ENCODE results near the gene WASHC2C.
"Not testable (repeated sequence)": the region's sequence is repeated elsewhere in the genome, so short reads cannot be mapped to it uniquely, and the experiment has no call there.

WASHC2C gene

GRCh38 chr10:45726703-45727420 lies at the start of gene WASHC2C:
TSS of gene WASHC2C (plus strand) at chr10:45727266. CDS start at chr10:45727318, 52 bp downstream.
- H3K27me3 ChIP-seq (ENCODE audit: control insufficient read depth in 1 of 2, insufficient read depth in 2 of 2, low read length in 2 of 2); H3K4me1 ChIP-seq (ENCODE audit: control insufficient read depth, insufficient read depth, low read length); H3K9me3 ChIP-seq (ENCODE audit: control insufficient read depth in 2 of 2, low read length in 2 of 2); H3K36me3 ChIP-seq (ENCODE audit: control insufficient read depth in 2 of 2, insufficient read depth in 2 of 2, low read length in 2 of 2): not testable (repeated sequence)
- peak within 1 kb of the TSS; percentile 46 to 80 for H3K4me3 ChIP-seq (ENCODE audit: low read length in 2 of 2)
- H3K9ac ChIP-seq (ENCODE audit: low read length in 2 of 2): peak within 1 kb of the TSS; percentile 49 to 75
- peak within 1 kb of the TSS; percentile 62 for H3K27ac ChIP-seq (ENCODE audit: low read length)

GRCh38 chr10:45678467-45678866 lies 48.6 kb upstream of the WASHC2C start:
- H3K27ac ChIP-seq (ENCODE audit: low read length); H3K4me1 ChIP-seq (ENCODE audit: control insufficient read depth, insufficient read depth, low read length): not testable (repeated sequence)

GRCh38 chr10:45710200-45710796 lies 16.8 kb upstream of the WASHC2C start:
- not testable (repeated sequence) for H3K27me3 ChIP-seq (ENCODE audit: control insufficient read depth in 1 of 2, insufficient read depth in 2 of 2, low read length in 2 of 2); H3K27ac ChIP-seq (ENCODE audit: low read length); H3K36me3 ChIP-seq (ENCODE audit: control insufficient read depth in 2 of 2, insufficient read depth in 2 of 2, low read length in 2 of 2); H3K4me1 ChIP-seq (ENCODE audit: control insufficient read depth, insufficient read depth, low read length); H3K4me3 ChIP-seq (ENCODE audit: low read length in 2 of 2); H3K9me3 ChIP-seq (ENCODE audit: control insufficient read depth in 2 of 2, low read length in 2 of 2); H3K9ac ChIP-seq (ENCODE audit: low read length in 2 of 2)

More at GRCh38 chr10:45678467-45678866, 48.6 kb upstream of the WASHC2C start:
- H3K9ac ChIP-seq (ENCODE audit: low read length in 2 of 2); H3K27me3 ChIP-seq (ENCODE audit: control insufficient read depth in 1 of 2, insufficient read depth in 2 of 2, low read length in 2 of 2); H3K36me3 ChIP-seq (ENCODE audit: control insufficient read depth in 2 of 2, insufficient read depth in 2 of 2, low read length in 2 of 2); H3K9me3 ChIP-seq (ENCODE audit: control insufficient read depth in 2 of 2, low read length in 2 of 2); H3K4me3 ChIP-seq (ENCODE audit: low read length in 2 of 2): not testable (repeated sequence)

- not testable (repeated sequence) for H3K36me3 ChIP-seq (ENCODE audit: control insufficient read depth in 2 of 2, insufficient read depth in 2 of 2, low read length in 2 of 2); H3K27ac ChIP-seq (ENCODE audit: low read length); H3K9me3 ChIP-seq (ENCODE audit: control insufficient read depth in 2 of 2, low read length in 2 of 2); H3K4me3 ChIP-seq (ENCODE audit: low read length in 2 of 2); H3K27me3 ChIP-seq (ENCODE audit: control insufficient read depth in 1 of 2, insufficient read depth in 2 of 2, low read length in 2 of 2); H3K4me1 ChIP-seq (ENCODE audit: control insufficient read depth, insufficient read depth, low read length); H3K9ac ChIP-seq (ENCODE audit: low read length in 2 of 2)
These were observed 15.8 kb upstream of the WASHC2C start for GRCh38 chr10:45711223-45711622.

GRCh38 chr10:45717053-45717452 lies 10.0 kb upstream of the WASHC2C start:
- H3K9ac ChIP-seq (ENCODE audit: low read length in 2 of 2); H3K4me1 ChIP-seq (ENCODE audit: control insufficient read depth, insufficient read depth, low read length); H3K36me3 ChIP-seq (ENCODE audit: control insufficient read depth in 2 of 2, insufficient read depth in 2 of 2, low read length in 2 of 2); H3K9me3 ChIP-seq (ENCODE audit: control insufficient read depth in 2 of 2, low read length in 2 of 2); H3K27ac ChIP-seq (ENCODE audit: low read length); H3K27me3 ChIP-seq (ENCODE audit: control insufficient read depth in 1 of 2, insufficient read depth in 2 of 2, low read length in 2 of 2); H3K4me3 ChIP-seq (ENCODE audit: low read length in 2 of 2): not testable (repeated sequence)

GRCh38 chr10:45717642-45718041 lies 9.4 kb upstream of the WASHC2C start:
- H3K9me3 ChIP-seq (ENCODE audit: control insufficient read depth in 2 of 2, low read length in 2 of 2); H3K27me3 ChIP-seq (ENCODE audit: control insufficient read depth in 1 of 2, insufficient read depth in 2 of 2, low read length in 2 of 2); H3K4me3 ChIP-seq (ENCODE audit: low read length in 2 of 2); H3K27ac ChIP-seq (ENCODE audit: low read length); H3K4me1 ChIP-seq (ENCODE audit: control insufficient read depth, insufficient read depth, low read length); H3K36me3 ChIP-seq (ENCODE audit: control insufficient read depth in 2 of 2, insufficient read depth in 2 of 2, low read length in 2 of 2); H3K9ac ChIP-seq (ENCODE audit: low read length in 2 of 2): not testable (repeated sequence)

GRCh38 chr10:45721503-45721902 lies 5.6 kb upstream of the WASHC2C start:
- not testable (repeated sequence) for H3K9me3 ChIP-seq (ENCODE audit: control insufficient read depth in 2 of 2, low read length in 2 of 2); H3K9ac ChIP-seq (ENCODE audit: low read length in 2 of 2); H3K36me3 ChIP-seq (ENCODE audit: control insufficient read depth in 2 of 2, insufficient read depth in 2 of 2, low read length in 2 of 2); H3K4me1 ChIP-seq (ENCODE audit: control insufficient read depth, insufficient read depth, low read length); H3K27ac ChIP-seq (ENCODE audit: low read length); H3K4me3 ChIP-seq (ENCODE audit: low read length in 2 of 2); H3K27me3 ChIP-seq (ENCODE audit: control insufficient read depth in 1 of 2, insufficient read depth in 2 of 2, low read length in 2 of 2)

GRCh38 chr10:45723851-45724250 lies 3.2 kb upstream of the WASHC2C start:
- not testable (repeated sequence) for H3K9me3 ChIP-seq (ENCODE audit: control insufficient read depth in 2 of 2, low read length in 2 of 2); H3K27ac ChIP-seq (ENCODE audit: low read length); H3K4me1 ChIP-seq (ENCODE audit: control insufficient read depth, insufficient read depth, low read length); H3K9ac ChIP-seq (ENCODE audit: low read length in 2 of 2); H3K27me3 ChIP-seq (ENCODE audit: control insufficient read depth in 1 of 2, insufficient read depth in 2 of 2, low read length in 2 of 2); H3K36me3 ChIP-seq (ENCODE audit: control insufficient read depth in 2 of 2, insufficient read depth in 2 of 2, low read length in 2 of 2); H3K4me3 ChIP-seq (ENCODE audit: low read length in 2 of 2)

- peak overlapping the region; percentile 62 for H3K27ac ChIP-seq (ENCODE audit: low read length)
- H3K4me1 ChIP-seq (ENCODE audit: control insufficient read depth, insufficient read depth, low read length); H3K9me3 ChIP-seq (ENCODE audit: control insufficient read depth in 2 of 2, low read length in 2 of 2); H3K36me3 ChIP-seq (ENCODE audit: control insufficient read depth in 2 of 2, insufficient read depth in 2 of 2, low read length in 2 of 2); H3K27me3 ChIP-seq (ENCODE audit: control insufficient read depth in 1 of 2, insufficient read depth in 2 of 2, low read length in 2 of 2): not testable (repeated sequence)
- peak overlapping the region; percentile 49 to 62 for H3K9ac ChIP-seq (ENCODE audit: low read length in 2 of 2)
- H3K4me3 ChIP-seq (ENCODE audit: low read length in 2 of 2): peak overlapping the region; percentile 46 to 80
These were observed 427 bp downstream of the WASHC2C start for GRCh38 chr10:45727421-45727965.

- H3K4me1 ChIP-seq (ENCODE audit: control insufficient read depth, insufficient read depth, low read length); H3K36me3 ChIP-seq (ENCODE audit: control insufficient read depth in 2 of 2, insufficient read depth in 2 of 2, low read length in 2 of 2); H3K4me3 ChIP-seq (ENCODE audit: low read length in 2 of 2); H3K27ac ChIP-seq (ENCODE audit: low read length); H3K9ac ChIP-seq (ENCODE audit: low read length in 2 of 2); H3K9me3 ChIP-seq (ENCODE audit: control insufficient read depth in 2 of 2, low read length in 2 of 2); H3K27me3 ChIP-seq (ENCODE audit: control insufficient read depth in 1 of 2, insufficient read depth in 2 of 2, low read length in 2 of 2): not testable (repeated sequence)
These were observed 7.4 kb downstream of the WASHC2C start for GRCh38 chr10:45734449-45734848.

- H3K36me3 ChIP-seq (ENCODE audit: control insufficient read depth in 2 of 2, insufficient read depth in 2 of 2, low read length in 2 of 2); H3K27ac ChIP-seq (ENCODE audit: low read length); H3K27me3 ChIP-seq (ENCODE audit: control insufficient read depth in 1 of 2, insufficient read depth in 2 of 2, low read length in 2 of 2); H3K4me3 ChIP-seq (ENCODE audit: low read length in 2 of 2); H3K9ac ChIP-seq (ENCODE audit: low read length in 2 of 2); H3K9me3 ChIP-seq (ENCODE audit: control insufficient read depth in 2 of 2, low read length in 2 of 2); H3K4me1 ChIP-seq (ENCODE audit: control insufficient read depth, insufficient read depth, low read length): not testable (repeated sequence)
These were observed 7.8 kb downstream of the WASHC2C start for GRCh38 chr10:45734867-45735266.
